NT2/D1 (cell line): Measurements from ENCODE around the gene DIP2A.

Source experiments
- SUZ12 ChIP-seq: IDR thresholded peaks from 2 replicates; pipeline ENCODE4 v1.6.1; 2011; ENCODE audit not compliant: insufficient read length, insufficient read depth; ENCODE audit errors: extremely low read depth
- YY1 ChIP-seq: IDR thresholded peaks from 2 replicates; pipeline ENCODE4 v1.6.1; 2011; ENCODE audit not compliant: insufficient read length, insufficient read depth
- ZNF274 ChIP-seq: IDR thresholded peaks from 2 replicates; pipeline ENCODE4 v1.6.1; 2011; ENCODE audit warnings: mild to moderate bottlenecking, low read depth, low read length

DNA sequence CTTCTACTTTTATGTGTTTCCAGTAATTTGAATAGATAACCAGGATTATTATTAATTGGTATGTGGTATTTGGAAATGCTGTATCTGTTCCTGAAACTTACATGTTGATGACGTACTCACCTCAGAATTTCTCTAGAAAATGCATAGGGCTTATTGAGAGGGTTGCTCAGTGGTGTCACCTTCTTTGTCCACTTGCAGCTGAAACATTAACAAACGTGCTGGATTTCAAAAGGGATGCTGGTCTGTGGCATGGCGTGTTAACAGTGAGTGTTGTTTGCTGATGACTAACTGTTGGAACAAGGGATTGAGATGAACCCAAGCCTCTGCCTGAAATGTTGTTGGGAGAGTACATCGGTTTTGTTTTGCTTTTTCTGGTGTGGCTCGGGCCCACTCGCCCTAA lies 78.3 kb downstream of the DIP2A start:
- no peak for TF ChIP-seq SUZ12
- no peak for TF ChIP-seq YY1
- TF ChIP-seq ZNF274, result no peak
